ENCODE measurements around the gene ACSS2.

DNA sequence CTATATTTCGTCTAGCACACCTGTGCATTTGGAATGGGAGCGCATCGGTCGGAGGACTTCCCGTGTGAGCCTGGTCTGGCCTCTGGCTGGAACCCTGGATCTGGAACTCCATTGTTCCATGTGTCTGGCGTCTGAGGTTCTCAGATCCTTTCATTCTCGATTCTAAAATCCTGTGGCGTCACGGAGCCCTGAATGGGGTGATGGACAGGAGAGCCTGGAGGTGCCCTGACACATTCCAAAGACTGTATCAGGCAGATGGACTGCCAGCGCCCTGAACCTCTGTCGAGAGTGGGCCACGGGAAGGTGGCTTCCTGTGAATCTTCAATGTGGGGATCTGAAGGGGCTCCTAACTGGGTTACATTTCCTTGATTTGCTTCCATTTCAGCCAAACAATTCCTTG lies 99.9 kb downstream of the ACSS2 start:
- TF ChIP-seq, protein P1, sequence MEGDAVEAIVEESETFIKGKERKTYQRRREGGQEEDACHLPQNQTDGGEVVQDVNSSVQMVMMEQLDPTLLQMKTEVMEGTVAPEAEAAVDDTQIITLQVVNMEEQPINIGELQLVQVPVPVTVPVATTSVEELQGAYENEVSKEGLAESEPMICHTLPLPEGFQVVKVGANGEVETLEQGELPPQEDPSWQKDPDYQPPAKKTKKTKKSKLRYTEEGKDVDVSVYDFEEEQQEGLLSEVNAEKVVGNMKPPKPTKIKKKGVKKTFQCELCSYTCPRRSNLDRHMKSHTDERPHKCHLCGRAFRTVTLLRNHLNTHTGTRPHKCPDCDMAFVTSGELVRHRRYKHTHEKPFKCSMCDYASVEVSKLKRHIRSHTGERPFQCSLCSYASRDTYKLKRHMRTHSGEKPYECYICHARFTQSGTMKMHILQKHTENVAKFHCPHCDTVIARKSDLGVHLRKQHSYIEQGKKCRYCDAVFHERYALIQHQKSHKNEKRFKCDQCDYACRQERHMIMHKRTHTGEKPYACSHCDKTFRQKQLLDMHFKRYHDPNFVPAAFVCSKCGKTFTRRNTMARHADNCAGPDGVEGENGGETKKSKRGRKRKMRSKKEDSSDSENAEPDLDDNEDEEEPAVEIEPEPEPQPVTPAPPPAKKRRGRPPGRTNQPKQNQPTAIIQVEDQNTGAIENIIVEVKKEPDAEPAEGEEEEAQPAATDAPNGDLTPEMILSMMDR (IDR thresholded peaks at IDR 0.05), result no peak
- no peak for TF ChIP-seq EZH2phosphoT487 (IDR thresholded peaks at IDR 0.05)
